G401 (cell line): Measurements from ENCODE around the gene FREM2. TPM values are rescaled to one million over a fixed set of nuclear protein-coding genes. Genes with fewer than 3 reads are reported as not detected.

Experiments used
- DNase-seq: peaks from one replicate; pipeline ENCODE4 v3.0.0-alpha.2; 2015; ENCODE audit warnings: low spot score
- in situ Hi-C: cut with HindIII; loops from 2 replicates; pipeline ENCODE4 v1.10.0; 2016; ENCODE audit warnings: low sequenced_read_pairs, mixed read lengths
- total RNA-seq: library from RNA; depleted of rRNA; stranded (reverse); fragments of >200 nt; shearing (Covaris generic); gene quantifications from 2 replicates; pipeline ENCODE4 v1.2.3, GENCODE V29; 2014

Gene FREM2
- total RNA-seq, 1 experiment from 2014 or later = not detected

DNA sequence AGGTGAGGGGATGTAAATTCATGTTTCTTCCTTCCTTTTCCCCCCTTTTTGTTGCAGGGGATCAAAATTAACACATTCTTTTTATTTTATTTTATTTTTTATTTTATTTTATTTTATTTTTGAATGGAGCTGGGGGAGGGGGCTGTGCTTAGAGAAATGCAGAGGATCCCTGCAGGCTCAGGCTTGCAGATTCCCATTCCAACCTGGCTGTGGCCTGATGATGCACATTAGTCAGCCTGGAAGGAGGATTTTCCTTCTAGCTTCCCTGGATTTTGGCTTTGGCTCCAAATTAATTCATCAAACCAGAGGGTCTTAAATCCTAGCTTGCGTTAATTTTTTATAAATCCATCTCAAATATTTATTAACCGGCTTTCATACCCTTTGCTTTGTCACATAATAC is 67.0 kb downstream of the FREM2 start:
- no peak for DNase-seq
- in situ Hi-C loops = no loop called here

GRCh38 chr13:38755793-38756192 is 68.9 kb downstream of the FREM2 start:
- in situ Hi-C loops = no loop called here
- DNase-seq = no peak

DNA sequence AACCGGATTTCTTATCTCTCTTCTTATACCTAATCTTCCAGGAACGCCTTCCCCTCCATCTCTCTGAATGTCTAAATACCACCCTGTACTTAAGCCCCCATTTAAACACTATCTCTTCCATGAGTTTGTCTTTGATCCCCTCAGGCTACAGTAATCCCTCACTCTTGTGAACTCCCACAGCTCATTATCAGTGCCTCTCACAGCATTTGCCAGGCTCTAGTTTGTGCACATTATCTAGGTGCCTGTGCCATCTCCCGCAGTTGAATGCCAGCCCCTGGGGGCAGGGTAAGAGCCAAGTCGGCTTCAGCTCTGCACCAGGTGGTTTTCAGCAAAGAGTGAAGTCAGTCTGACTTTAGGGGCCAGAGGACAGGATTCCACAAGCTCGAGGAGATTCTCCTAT is 71.4 kb downstream of the FREM2 start:
- no peak for DNase-seq
- in situ Hi-C loops = no loop called here

DNA sequence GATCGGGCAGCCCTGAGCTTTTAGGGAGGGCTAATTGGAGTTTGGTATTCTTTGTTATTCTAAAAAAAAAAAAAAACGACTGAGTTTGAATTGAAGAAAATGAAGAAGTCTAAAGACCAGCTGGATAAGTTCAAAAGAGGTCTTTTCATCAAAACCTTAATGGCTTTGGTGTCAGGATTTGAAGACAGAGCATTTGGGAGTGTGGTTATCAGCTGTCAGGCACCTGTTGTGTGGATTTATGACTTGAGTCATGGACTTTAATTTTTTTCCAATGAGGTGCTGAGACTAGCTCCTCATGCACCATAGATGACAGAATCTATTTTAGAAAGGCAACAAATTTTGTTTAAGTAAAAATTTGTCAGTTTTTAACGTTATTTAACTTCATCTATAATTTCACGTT is 72.5 kb downstream of the FREM2 start:
- DNase-seq = no peak
- in situ Hi-C loops = no loop called here

- DNase-seq = peak; percentile 44
- in situ Hi-C loops = no loop called here
These were observed 76.8 kb downstream of the FREM2 start for GRCh38 chr13:38763446-38764381.

DNA sequence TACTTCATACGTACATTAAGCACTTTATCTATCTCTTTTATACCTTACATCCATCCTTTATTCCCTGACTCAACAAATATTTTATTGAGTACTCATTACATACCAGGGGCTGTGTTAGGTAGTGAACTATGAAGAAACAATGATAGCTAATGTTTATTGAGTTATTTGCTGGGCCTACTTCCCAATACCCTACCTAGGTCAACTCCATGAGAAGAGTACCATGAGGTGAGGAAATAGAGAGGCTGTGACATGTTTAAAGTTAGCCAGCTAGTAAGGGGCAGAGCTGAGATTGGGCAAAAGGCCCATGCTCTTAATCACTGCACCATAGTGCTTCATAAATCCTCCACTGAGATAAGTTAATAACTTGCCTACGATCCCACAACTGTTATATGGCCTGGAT is 79.9 kb downstream of the FREM2 start:
- in situ Hi-C loops = no loop called here
- DNase-seq = peak; percentile 23

GRCh38 chr13:38767506-38768265 is 80.8 kb downstream of the FREM2 start:
- peak; percentile 89 for DNase-seq
- in situ Hi-C loops = no loop called here

- in situ Hi-C loops = no loop called here
- DNase-seq = no peak
These were observed 82.6 kb downstream of the FREM2 start for GRCh38 chr13:38769526-38769925.

DNA sequence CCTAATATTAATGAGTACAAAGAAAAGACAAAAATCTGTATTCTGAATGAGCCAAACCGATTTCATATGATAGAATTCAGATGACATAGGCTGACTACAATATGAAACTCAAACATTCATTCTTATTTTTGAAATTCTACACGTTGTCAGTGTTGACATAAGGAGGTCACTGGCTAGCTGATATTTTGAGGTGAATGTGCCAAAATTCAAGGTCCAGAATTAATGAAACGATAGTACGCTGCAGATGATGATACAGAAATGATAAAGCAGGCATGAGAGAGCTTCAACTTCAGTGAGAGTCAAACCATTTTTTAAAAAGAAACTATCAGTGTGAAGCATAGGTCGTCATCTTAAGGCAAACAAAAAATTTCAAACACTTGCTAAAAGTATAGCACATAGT is 88.2 kb downstream of the FREM2 start:
- DNase-seq = no peak
- in situ Hi-C loops = no loop called here

DNA sequence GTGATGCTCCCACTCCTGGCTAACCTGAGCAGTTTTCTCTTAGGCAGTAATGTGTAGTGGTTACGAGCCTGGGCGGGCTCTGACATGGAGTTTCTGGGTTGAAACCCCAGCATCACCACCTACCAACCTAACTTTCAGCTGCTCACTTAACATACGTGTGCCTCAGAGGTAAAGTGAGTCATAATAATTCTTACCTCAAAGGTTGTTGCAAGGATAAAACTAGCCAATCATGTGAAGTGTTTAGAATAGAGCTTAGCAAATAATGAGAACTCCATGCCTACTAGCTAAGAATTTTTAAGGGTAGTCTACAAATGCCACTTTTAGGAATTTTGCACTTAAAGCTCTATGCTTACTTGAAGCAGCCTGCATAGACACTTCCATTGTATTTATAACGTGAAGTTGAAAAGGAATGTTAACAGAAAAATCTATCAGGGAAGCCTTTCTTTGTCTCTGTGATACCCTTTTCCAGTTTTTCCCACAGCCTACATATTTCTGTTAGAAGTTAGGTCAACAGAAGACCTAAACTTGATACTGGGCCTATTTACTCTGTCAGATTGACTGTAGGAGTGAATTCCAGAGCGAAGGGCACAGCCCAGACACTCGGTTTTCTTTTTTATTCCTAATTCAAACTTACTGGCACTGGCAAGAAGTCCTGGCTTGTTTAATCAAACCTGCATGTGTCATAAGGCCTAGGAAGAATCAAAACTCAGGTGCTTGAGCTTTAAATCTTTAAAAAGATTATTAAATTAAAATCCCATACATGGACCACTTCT is 90.7 kb downstream of the FREM2 start:
- DNase-seq = no peak
- in situ Hi-C loops = no loop called here

- in situ Hi-C loops = no loop called here
- no peak for DNase-seq
These were observed 94.7 kb downstream of the FREM2 start for GRCh38 chr13:38781539-38781938.

DNA sequence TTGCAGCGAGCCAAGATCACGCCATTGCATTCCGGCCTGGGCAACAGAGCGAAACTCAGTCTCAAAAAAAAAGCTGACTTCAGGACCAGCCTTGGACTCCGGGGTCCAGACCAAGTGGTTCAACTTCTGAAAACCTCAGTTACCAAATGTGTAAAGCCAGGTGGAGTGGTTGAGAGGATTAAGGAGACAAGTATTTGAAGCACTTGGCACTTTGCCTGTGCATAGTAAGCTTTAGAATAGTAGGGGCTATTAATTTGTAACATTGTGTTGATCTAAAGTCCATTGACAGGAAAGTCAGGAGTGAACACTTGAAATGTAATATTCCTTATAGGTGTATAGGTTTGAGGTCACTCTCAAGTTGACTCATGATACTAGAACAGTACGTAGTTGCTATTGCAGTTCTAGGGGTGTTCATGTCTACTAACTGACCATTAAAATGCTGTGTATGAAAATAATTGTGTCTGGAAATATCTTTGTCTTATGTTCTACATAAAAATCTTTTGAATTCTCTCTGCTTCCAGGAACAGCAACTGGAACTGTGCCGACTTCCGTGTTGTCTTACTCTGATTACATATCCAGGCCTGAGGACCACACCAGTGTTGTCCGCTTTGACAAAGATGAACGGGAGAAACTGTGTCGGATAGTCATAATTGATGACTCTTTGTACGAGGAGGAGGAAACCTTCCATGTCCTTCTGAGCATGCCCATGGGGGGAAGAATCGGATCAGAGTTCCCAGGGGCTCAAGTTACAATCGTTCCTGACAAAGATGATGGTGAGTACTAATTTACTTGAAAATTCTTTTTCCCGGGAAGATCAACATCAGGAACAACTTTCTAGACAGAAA is 97.4 kb downstream of the FREM2 start:
- in situ Hi-C loops = no loop called here
- no peak for DNase-seq

- no peak for DNase-seq
- in situ Hi-C loops = no loop called here
These were observed 98.2 kb downstream of the FREM2 start for GRCh38 chr13:38785042-38785441.

GRCh38 chr13:38785490-38785889 is 98.6 kb downstream of the FREM2 start:
- DNase-seq = no peak
- in situ Hi-C loops = no loop called here

- DNase-seq = no peak
- in situ Hi-C loops = no loop called here
These were observed 100.7 kb downstream of the FREM2 start for GRCh38 chr13:38787550-38787949.

- in situ Hi-C loops = no loop called here
- DNase-seq = no peak
These were observed 110.0 kb downstream of the FREM2 start for GRCh38 chr13:38796890-38797289.

- in situ Hi-C loops = no loop called here
These were observed 116.7 kb downstream of the FREM2 start for GRCh38 chr13:38803531-38803930.

DNA sequence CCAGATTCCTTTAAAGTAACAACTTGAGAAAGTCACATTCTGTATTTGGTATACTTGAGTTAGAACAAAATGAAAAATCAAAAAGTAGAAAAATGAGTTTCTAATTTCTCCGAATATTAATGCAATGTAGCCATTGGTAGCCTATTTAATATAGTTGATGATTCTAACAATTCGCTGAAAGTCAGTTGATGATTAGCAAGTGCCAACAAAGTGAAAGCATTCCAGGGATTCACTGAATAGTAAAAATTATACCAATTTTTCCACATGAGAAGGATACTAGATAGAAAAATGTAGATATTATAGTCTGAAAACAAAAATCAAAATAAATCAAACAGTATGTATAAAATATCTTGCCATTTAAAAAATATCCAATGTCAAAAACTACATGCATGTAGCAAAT is 117.2 kb downstream of the FREM2 start:
- DNase-seq = no peak
- in situ Hi-C loops = no loop called here

More at GRCh38 chr13:38803531-38803930, 116.7 kb downstream of the FREM2 start:
- no peak for DNase-seq

GRCh38 chr13:38804536-38804935 is 117.7 kb downstream of the FREM2 start:
- in situ Hi-C loops = no loop called here
- no peak for DNase-seq
